A549 (cell line): ENCODE measurements around the gene DISC1. TPM values are rescaled to one million over a fixed set of nuclear protein-coding genes. Genes with fewer than 3 reads are reported as not detected.

ENCODE experiments used
- ATAC-seq, 2 experiments: fragments of 200-7000 bp in 1 of 2; fragments of >200 bp in 1 of 2; cut with Nextera tagmentation in 1 of 2; cut with Tn5 transposase in 1 of 2; 3 replicates each; pipeline versions ENCODE4 v1.8.0 to v1.9.1; 2018 to 2020; ENCODE audit warnings: mild to moderate bottlenecking in 1 of 2, moderate library complexity in 1 of 2
- CTCF ChIA-PET: fragments of 300-600 bp; sonication (Branson Sonifier 250); formaldehyde crosslinking; extraction: SDS; loops from one replicate; lab custom pipeline; 2021; ENCODE audit warnings: antibody characterized with exemption, inconsistent platforms; lab: Yijun Ruan, JAX
- POLR2A ChIA-PET: fragments of 350-600 bp; formaldehyde crosslinking; extraction: SDS; loops from one replicate; lab custom pipeline; 2021; ENCODE audit warnings: antibody characterized with exemption, inconsistent platforms; lab: Yijun Ruan, JAX
- DNase-seq, 2 experiments: peaks; one replicate each; pipeline versions ENCODE4 v3.0.0 to v3.0.0-alpha.2; 2011 to 2016; ENCODE audit warnings: low read depth in 1 of 2, low spot score in 1 of 2
- FAIRE-seq: peaks from 2 replicates; lab custom pipeline; 2011; peaks lifted over from hg19 to GRCh38; lab: Jason Lieb, UNC
- H3K27ac ChIP-seq, 2 experiments: fragments of >200 bp; sonication (Bioruptor Twin); formaldehyde crosslinking; 3 replicates each; pipeline ENCODE4 v1.5.1; 2016 to 2017
- H3K4me1 ChIP-seq: fragments of >200 bp; sonication (Bioruptor Twin); formaldehyde crosslinking; 3 replicates; pipeline ENCODE4 v1.6.1; 2016
- H3K4me2 ChIP-seq: fragments of >200 bp; sonication (Bioruptor Twin); formaldehyde crosslinking; 3 replicates; pipeline ENCODE4 v1.6.1; 2016
- H3K4me3 ChIP-seq: fragments of >200 bp; sonication (Bioruptor Twin); formaldehyde crosslinking; 3 replicates; pipeline ENCODE4 v1.5.1; 2016
- H3K9me3 ChIP-seq: fragments of >200 bp; sonication (Bioruptor Twin); formaldehyde crosslinking; 3 replicates; pipeline ENCODE4 v1.6.1; 2016
- BHLHE40 ChIP-seq: IDR thresholded peaks from 2 replicates; pipeline ENCODE4 v1.6.1; 2012; ENCODE audit warnings: low read depth, low read length, inconsistent platforms
- CTCF ChIP-seq: fragments of >200 bp; sonication (Bioruptor Twin); formaldehyde crosslinking; IDR thresholded peaks from 3 replicates; pipeline ENCODE4 v1.5.1; 2016
- HDAC2 ChIP-seq: fragments of 200-600 bp; sonication (generic); IDR thresholded peaks from 2 replicates; pipeline ENCODE4 v1.6.1; 2016
- HES2 ChIP-seq: fragments of >200 bp; sonication (Bioruptor Twin); formaldehyde crosslinking; IDR thresholded peaks from 2 replicates; pipeline ENCODE4 v1.6.1; 2016
- HOXB5 ChIP-seq: fragments of 250-450 bp; sonication (Bioruptor Pico); IDR thresholded peaks from 2 replicates; pipeline ENCODE4 v1.5.0; 2020; ENCODE audit warnings: mild to moderate bottlenecking, moderate library complexity
- JUN ChIP-seq, 2 experiments: fragments of >200 bp; sonication (Bioruptor Twin); formaldehyde crosslinking; IDR thresholded peaks; 2 replicates in 1 of 2; 3 replicates in 1 of 2; pipeline ENCODE4 v1.6.1; 2016 to 2017
- KDM1A ChIP-seq: fragments of 200-600 bp; sonication (generic); IDR thresholded peaks from 2 replicates; pipeline ENCODE4 v1.6.1; 2016; ENCODE audit warnings: low read depth, mild to moderate bottlenecking
- MYC ChIP-seq: IDR thresholded peaks from 2 replicates; pipeline ENCODE4 v1.6.1; 2012; ENCODE audit warnings: mild to moderate bottlenecking, inconsistent platforms, low read length, improper control_type of control experiment, borderline replicate concordance
- NFE2L2 ChIP-seq: fragments of 150-350 bp; conservative IDR thresholded peaks from 2 replicates; pipeline ENCODE4 v1.6.1; 2014; ENCODE audit warnings: low read length
- POLR2A ChIP-seq: IDR thresholded peaks from 2 replicates; pipeline ENCODE4 v1.6.1; 2012; ENCODE audit warnings: mild to moderate bottlenecking, low read length
- POLR2AphosphoS2 ChIP-seq: conservative IDR thresholded peaks from 2 replicates; pipeline ENCODE4 v1.6.1; 2012; ENCODE audit warnings: low read length, improper control_type of control experiment, inconsistent platforms
- RAD21 ChIP-seq, 2 experiments: fragments of >200 bp in 1 of 2; sonication (Bioruptor Twin) in 1 of 2; formaldehyde crosslinking in 1 of 2; IDR thresholded peaks in 1 of 2; conservative IDR thresholded peaks in 1 of 2; 2 replicates in 1 of 2; 3 replicates in 1 of 2; pipeline ENCODE4 v1.6.1; 2012 to 2018; ENCODE audit warnings: inconsistent platforms in 1 of 2
- RARB ChIP-seq: fragments of 250-450 bp; sonication (Bioruptor Pico); IDR thresholded peaks from 2 replicates; pipeline ENCODE4 v1.8.0; 2021; ENCODE audit warnings: mild to moderate bottlenecking, moderate library complexity
- RFX5 ChIP-seq: fragments of 450-650 bp; IDR thresholded peaks from 2 replicates; pipeline ENCODE4 v1.7.1; 2014; ENCODE audit warnings: antibody characterized with exemption, mild to moderate bottlenecking, moderate library complexity
- SREBF2 ChIP-seq: fragments of 450-650 bp; IDR thresholded peaks from 2 replicates; pipeline ENCODE4 v1.6.1; 2014; ENCODE audit warnings: mild to moderate bottlenecking, moderate library complexity
- ZNF302 ChIP-seq: fragments of 250-450 bp; sonication (Bioruptor Pico); IDR thresholded peaks from 2 replicates; pipeline ENCODE4 v1.9.0; 2021; ENCODE audit warnings: inconsistent platforms, mild to moderate bottlenecking, moderate library complexity
- WGBS: methylation state at CpG from one replicate; pipeline ENCODE4 v1.1.6; 2017; ENCODE audit errors: missing lambda C conversion rate; 5-methylcytosine and 5-hydroxymethylcytosine counted together
- polyA plus RNA-seq, 4 experiments: library from polyadenylated mRNA; depleted of rRNA in 3 of 4; stranded (reverse); fragments of >200 nt; fragmentation: RNase III in 1 of 4; extraction: RNeasy Plus Mini Kit Qiagen cat#74134 plus additional on column Dnase treatment in 1 of 4; gene quantifications; 2 replicates in 3 of 4; 3 replicates in 1 of 4; pipeline ENCODE4 v1.2.3, GENCODE V29; 2011 to 2017
- TF ChIP-seq, protein P1 (sequence below): fragments of >200 bp; sonication (Bioruptor Twin); formaldehyde crosslinking; IDR thresholded peaks from 3 replicates; pipeline ENCODE4 v1.6.1; 2016
- TF ChIP-seq, protein P2 (sequence below): IDR thresholded peaks from 2 replicates; pipeline ENCODE4 v1.6.1; 2012; ENCODE audit warnings: low read depth, borderline replicate concordance
- TF ChIP-seq, protein P3 (sequence below): fragments of 200-600 bp; sonication (generic); IDR thresholded peaks from 2 replicates; pipeline ENCODE4 v1.6.1; 2016; ENCODE audit warnings: antibody characterized with exemption, mild to moderate bottlenecking, moderate library complexity

Gene DISC1
- polyA plus RNA-seq, 2 of the 4 experiments (the other 2 are of a cell fraction), result 0.39 to 0.74 TPM

DNA sequence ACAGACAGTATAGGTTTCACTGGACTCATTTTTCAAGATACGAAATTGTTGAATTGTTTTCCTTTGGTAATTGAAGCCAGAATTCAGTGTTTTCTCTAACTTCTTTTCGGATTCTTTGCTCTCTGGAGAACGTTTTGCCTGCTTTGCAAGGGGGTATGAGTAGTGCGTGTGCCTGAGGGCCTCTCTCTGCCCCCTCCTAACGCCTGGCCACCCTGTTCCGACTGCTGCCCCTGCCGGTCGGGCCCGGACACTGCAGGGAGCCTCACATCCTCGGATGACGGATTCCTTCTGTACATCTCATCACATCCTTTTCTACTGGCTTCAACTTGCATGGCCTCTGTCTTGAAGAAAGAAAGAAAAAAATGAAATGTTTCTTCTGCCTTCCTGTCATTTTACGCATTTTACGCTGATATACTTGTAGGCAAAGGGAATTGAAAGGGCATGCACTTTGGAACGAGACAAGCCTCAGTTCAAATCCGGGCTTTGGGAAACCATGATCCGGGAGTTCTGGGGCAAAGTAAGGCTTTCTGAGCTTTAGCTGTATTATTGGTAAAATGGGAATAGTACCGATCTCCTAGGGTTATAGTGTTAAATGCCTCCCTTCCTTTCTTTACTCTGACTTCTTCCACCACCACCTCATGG is 65.1 kb downstream of the DISC1 start:
- Histone ChIP-seq H3K27ac (no peak overlapping the region), H3K4me2 (no peak overlapping the region), H3K9me3 (no peaks in the 10 kb centered on the region), H3K4me1 (no peaks in the 10 kb centered on the region), H3K4me3 (no peak overlapping the region)
- ATAC-seq (peak; percentile 90 to 98), FAIRE-seq (no peak), DNase-seq (peak; percentile 34 to 55)
- 43% methylated on average over 17 of the region's 17 CpGs for WGBS
- ChIA-PET CTCF (interaction anchor here (0.8 to 1.9 kb wide), 7 partner anchors 10 to 919 kb away, joined by 3 to 7 read pairs (median 3); no protein-coding TSS in a partner anchor), POLR2A (no interaction called here)
- TF ChIP-seq HDAC2 (no peak), RAD21 (conservative IDR thresholded peaks at IDR 0.05 in 1 of 2, IDR thresholded peaks at IDR 0.05 in 1 of 2) (peak in 1 of 2 experiments; percentile 30; a peak in 1 of 5 replicates), JUN (IDR thresholded peaks at IDR 0.05) (no peak), CTCF (peak; percentile 47)
- TF ChIP-seq, protein P1, sequence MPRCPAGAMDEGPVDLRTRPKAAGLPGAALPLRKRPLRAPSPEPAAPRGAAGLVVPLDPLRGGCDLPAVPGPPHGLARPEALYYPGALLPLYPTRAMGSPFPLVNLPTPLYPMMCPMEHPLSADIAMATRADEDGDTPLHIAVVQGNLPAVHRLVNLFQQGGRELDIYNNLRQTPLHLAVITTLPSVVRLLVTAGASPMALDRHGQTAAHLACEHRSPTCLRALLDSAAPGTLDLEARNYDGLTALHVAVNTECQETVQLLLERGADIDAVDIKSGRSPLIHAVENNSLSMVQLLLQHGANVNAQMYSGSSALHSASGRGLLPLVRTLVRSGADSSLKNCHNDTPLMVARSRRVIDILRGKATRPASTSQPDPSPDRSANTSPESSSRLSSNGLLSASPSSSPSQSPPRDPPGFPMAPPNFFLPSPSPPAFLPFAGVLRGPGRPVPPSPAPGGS, result no peak

GRCh38 chr1:231693361-231694074 is 66.9 kb downstream of the DISC1 start:
- FAIRE-seq (no peak), DNase-seq (no peak), ATAC-seq (no peak)
- CTCF ChIA-PET, result interaction anchor here (1.0 to 1.9 kb wide), 8 partner anchors 10 to 934 kb away, joined by 3 to 6 read pairs (median 4); no protein-coding TSS in a partner anchor
- WGBS, result 78% methylated on average over 16 of the region's 18 CpGs
- H3K4me1 ChIP-seq, result no peaks in the 10 kb centered on the region
- no peak overlapping the region for H3K27ac ChIP-seq
- H3K4me2 ChIP-seq, result no peak overlapping the region
- POLR2A ChIA-PET, result no interaction called here
- TF ChIP-seq, protein P2, sequence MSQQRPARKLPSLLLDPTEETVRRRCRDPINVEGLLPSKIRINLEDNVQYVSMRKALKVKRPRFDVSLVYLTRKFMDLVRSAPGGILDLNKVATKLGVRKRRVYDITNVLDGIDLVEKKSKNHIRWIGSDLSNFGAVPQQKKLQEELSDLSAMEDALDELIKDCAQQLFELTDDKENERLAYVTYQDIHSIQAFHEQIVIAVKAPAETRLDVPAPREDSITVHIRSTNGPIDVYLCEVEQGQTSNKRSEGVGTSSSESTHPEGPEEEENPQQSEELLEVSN, result no peak
- TF ChIP-seq, protein P1, result no peak
- TF ChIP-seq HOXB5 (CRISPR knock-in tag), result no peak
- TF ChIP-seq NFE2L2, result no peak
- no peak for TF ChIP-seq HES2
- TF ChIP-seq MYC, result no peak
- TF ChIP-seq BHLHE40, result no peak
- TF ChIP-seq SREBF2, result no peak
- no peak for TF ChIP-seq ZNF302 (CRISPR knock-in tag)
- TF ChIP-seq RFX5, result no peak
- TF ChIP-seq RARB (CRISPR knock-in tag), result no peak
- no peak for TF ChIP-seq KDM1A
- no peak for TF ChIP-seq POLR2A
- no peak for TF ChIP-seq CTCF
- TF ChIP-seq POLR2AphosphoS2, result no peak
- TF ChIP-seq, protein P3, sequence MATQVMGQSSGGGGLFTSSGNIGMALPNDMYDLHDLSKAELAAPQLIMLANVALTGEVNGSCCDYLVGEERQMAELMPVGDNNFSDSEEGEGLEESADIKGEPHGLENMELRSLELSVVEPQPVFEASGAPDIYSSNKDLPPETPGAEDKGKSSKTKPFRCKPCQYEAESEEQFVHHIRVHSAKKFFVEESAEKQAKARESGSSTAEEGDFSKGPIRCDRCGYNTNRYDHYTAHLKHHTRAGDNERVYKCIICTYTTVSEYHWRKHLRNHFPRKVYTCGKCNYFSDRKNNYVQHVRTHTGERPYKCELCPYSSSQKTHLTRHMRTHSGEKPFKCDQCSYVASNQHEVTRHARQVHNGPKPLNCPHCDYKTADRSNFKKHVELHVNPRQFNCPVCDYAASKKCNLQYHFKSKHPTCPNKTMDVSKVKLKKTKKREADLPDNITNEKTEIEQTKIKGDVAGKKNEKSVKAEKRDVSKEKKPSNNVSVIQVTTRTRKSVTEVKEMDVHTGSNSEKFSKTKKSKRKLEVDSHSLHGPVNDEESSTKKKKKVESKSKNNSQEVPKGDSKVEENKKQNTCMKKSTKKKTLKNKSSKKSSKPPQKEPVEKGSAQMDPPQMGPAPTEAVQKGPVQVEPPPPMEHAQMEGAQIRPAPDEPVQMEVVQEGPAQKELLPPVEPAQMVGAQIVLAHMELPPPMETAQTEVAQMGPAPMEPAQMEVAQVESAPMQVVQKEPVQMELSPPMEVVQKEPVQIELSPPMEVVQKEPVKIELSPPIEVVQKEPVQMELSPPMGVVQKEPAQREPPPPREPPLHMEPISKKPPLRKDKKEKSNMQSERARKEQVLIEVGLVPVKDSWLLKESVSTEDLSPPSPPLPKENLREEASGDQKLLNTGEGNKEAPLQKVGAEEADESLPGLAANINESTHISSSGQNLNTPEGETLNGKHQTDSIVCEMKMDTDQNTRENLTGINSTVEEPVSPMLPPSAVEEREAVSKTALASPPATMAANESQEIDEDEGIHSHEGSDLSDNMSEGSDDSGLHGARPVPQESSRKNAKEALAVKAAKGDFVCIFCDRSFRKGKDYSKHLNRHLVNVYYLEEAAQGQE, result no peak
- H3K9me3 ChIP-seq, result no peaks in the 10 kb centered on the region
- H3K4me3 ChIP-seq, result no peak overlapping the region
